A549 (cell line): ENCODE data around the gene TMCO4.

ENCODE experiments used
- CTCF ChIP-seq: fragments of >200 bp; sonication (Bioruptor Twin); formaldehyde crosslinking; IDR thresholded peaks from 3 replicates; pipeline ENCODE4 v1.5.1; 2016
- JUNB ChIP-seq: fragments of >200 bp; sonication (Bioruptor Twin); formaldehyde crosslinking; IDR thresholded peaks from 2 replicates; pipeline ENCODE4 v1.6.1; 2016
- MYC ChIP-seq: IDR thresholded peaks from 2 replicates; pipeline ENCODE4 v1.6.1; 2012; ENCODE audit warnings: mild to moderate bottlenecking, inconsistent platforms, low read length, improper control_type of control experiment, borderline replicate concordance

GRCh38 chr1:19817160-19817559 lies 17.4 kb upstream of the TMCO4 start:
- TF ChIP-seq MYC (no peak), JUNB (no peak), CTCF (no peak)
